ENCODE results near the gene TOP2B. TPM values are rescaled to one million over a fixed set of nuclear protein-coding genes. Genes with fewer than 3 reads are reported as not detected.

The TOP2B gene
- total RNA-seq, 1 donor from 2014 or later = 104 TPM

GRCh38 chr3:25665315-25666280 lies 891 bp upstream of the TOP2B start:
- TF ChIP-seq CTCF (IDR thresholded peaks at IDR 0.05; ENCODE audit: insufficient read depth, low read length, poor library complexity, severe bottlenecking) = no peak
- no peaks in the 10 kb centered on the region for H3K27me3 ChIP-seq (ENCODE audit: control insufficient read depth, insufficient read depth, low read length)
- DNase-seq (ENCODE audit: low read depth) = no peak
- peak overlapping the region; percentile 94 for H3K4me3 ChIP-seq (ENCODE audit: low read depth, low read length)
- H3K36me3 ChIP-seq (ENCODE audit: control insufficient read depth, insufficient read depth, low read length) = no peaks in the 10 kb centered on the region

GRCh38 chr3:25663869-25664811 lies 567 bp downstream of the TOP2B start:
- H3K4me3 ChIP-seq (ENCODE audit: low read depth, low read length) = peak overlapping the region; percentile 94
- DNase-seq (ENCODE audit: low read depth) = no peak
- H3K27me3 ChIP-seq (ENCODE audit: control insufficient read depth, insufficient read depth, low read length) = no peaks in the 10 kb centered on the region
- no peak for TF ChIP-seq CTCF (IDR thresholded peaks at IDR 0.05; ENCODE audit: insufficient read depth, low read length, poor library complexity, severe bottlenecking)
- no peaks in the 10 kb centered on the region for H3K36me3 ChIP-seq (ENCODE audit: control insufficient read depth, insufficient read depth, low read length)

- peak overlapping the region; percentile 94 for H3K4me3 ChIP-seq (ENCODE audit: low read depth, low read length)
- no peak for DNase-seq (ENCODE audit: low read depth)
- TF ChIP-seq CTCF (IDR thresholded peaks at IDR 0.05; ENCODE audit: insufficient read depth, low read length, poor library complexity, severe bottlenecking) = no peak
- no peaks in the 10 kb centered on the region for H3K36me3 ChIP-seq (ENCODE audit: control insufficient read depth, insufficient read depth, low read length)
- no peaks in the 10 kb centered on the region for H3K27me3 ChIP-seq (ENCODE audit: control insufficient read depth, insufficient read depth, low read length)
Measured at GRCh38 chr3:25663347-25663868, 1.3 kb downstream of the TOP2B start.

GRCh38 chr3:25662736-25663320 lies 1.9 kb downstream of the TOP2B start:
- no peak for DNase-seq (ENCODE audit: low read depth)
- no peak for TF ChIP-seq CTCF (IDR thresholded peaks at IDR 0.05; ENCODE audit: insufficient read depth, low read length, poor library complexity, severe bottlenecking)
- no peaks in the 10 kb centered on the region for H3K27me3 ChIP-seq (ENCODE audit: control insufficient read depth, insufficient read depth, low read length)
- no peaks in the 10 kb centered on the region for H3K36me3 ChIP-seq (ENCODE audit: control insufficient read depth, insufficient read depth, low read length)
- peak overlapping the region; percentile 94 for H3K4me3 ChIP-seq (ENCODE audit: low read depth, low read length)

- no peak for DNase-seq (ENCODE audit: low read depth)
- H3K27me3 ChIP-seq (ENCODE audit: control insufficient read depth, insufficient read depth, low read length) = no peaks in the 10 kb centered on the region
- peak; percentile 20 for TF ChIP-seq CTCF (IDR thresholded peaks at IDR 0.05; ENCODE audit: insufficient read depth, low read length, poor library complexity, severe bottlenecking)
Measured at GRCh38 chr3:25661694-25662437, 2.8 kb downstream of the TOP2B start.

More at GRCh38 chr3:25661694-25662437, 2.8 kb downstream of the TOP2B start:
- Histone ChIP-seq H3K36me3 (ENCODE audit: control insufficient read depth, insufficient read depth, low read length) (no peaks in the 10 kb centered on the region), H3K4me3 (ENCODE audit: low read depth, low read length) (no peak overlapping the region)

All from kidney epithelial cell (primary cell).